ENCODE data around the gene TRIM26. TPM values are rescaled to one million over a fixed set of nuclear protein-coding genes. Genes with fewer than 3 reads are reported as not detected.

TRIM26 gene
- total and polyA plus RNA-seq, 2 of the 13 experiments (the other 11 are each of a cell fraction or from before 2014, with no cell fraction given), result 27.1 to 38.7 TPM

GRCh38 chr6:30156774-30157173, 56.4 kb downstream of the TRIM26 start:
- Histone ChIP-seq H2AFZ (ENCODE audit: low read length) (no peak overlapping the region), H3K9me3 (ENCODE audit: low read length) (no peaks in the 10 kb centered on the region), H3K9ac (ENCODE audit: insufficient read depth, low read depth, low read length) (no peak overlapping the region), H3K79me2 (ENCODE audit: insufficient read depth, low read length) (no peaks in the 10 kb centered on the region), H3K4me2 (ENCODE audit: low read depth, low read length) (no peak overlapping the region), H4K20me1 (ENCODE audit: insufficient read depth, low read length) (no peaks in the 10 kb centered on the region), H3K36me3 (replicated peaks in 1 of 2; ENCODE audit: control insufficient read depth in 1 of 2, insufficient read depth in 2 of 2, low read length in 2 of 2) (no peaks in the 10 kb centered on the region), H3K27me3 (ENCODE audit: control insufficient read depth in 1 of 2, insufficient read depth in 2 of 2, low read length in 2 of 2) (no peaks in the 10 kb centered on the region), H3K4me3 (replicated peaks in 1 of 3; ENCODE audit: insufficient read depth in 1 of 3, low read depth in 2 of 3, low read length in 3 of 3) (no peak overlapping the region), H3K4me1 (ENCODE audit: insufficient read depth, low read length) (peaks cover 69% of the 10 kb centered on the region), H3K27ac (ENCODE audit: extremely low read length, insufficient read depth, low read length) (no peak overlapping the region)
- DNase-seq (ENCODE audit: low spot score), result no peak
- POLR2A ChIA-PET, result no interaction called here
- no peak for FAIRE-seq
- intact Hi-C loops (cut with micrococcal nuclease; ENCODE audit: unreplicated experiment) (no loop called here), in situ Hi-C loops (cut with HindIII; ENCODE audit: extremely low pct_ligation_motif_present, low pct_unique_long_range_greater_than_20kb) (no loop called here)
- WGBS (ENCODE audit: low lambda C conversion rate), result over 99% methylated on average over 9 of the region's 9 CpGs
- ATAC-seq, result no peak
- BruUV-seq (replicated peaks), result no TSS peak
- CTCF ChIA-PET (ENCODE audit: low intra/inter-chr PET ratio, low total read pairs), result no interaction called here
- TF ChIP-seq ZNF609 (CRISPR knock-in tag; IDR thresholded peaks at IDR 0.05; ENCODE audit: borderline replicate concordance) (no peak), RARG (CRISPR knock-in tag; IDR thresholded peaks at IDR 0.05; ENCODE audit: low read depth) (no peak), ZEB1 (IDR thresholded peaks at IDR 0.05; ENCODE audit: insufficient replicate concordance, low read depth) (no peak), SCMH1 (CRISPR knock-in tag; IDR thresholded peaks at IDR 0.05; ENCODE audit: borderline replicate concordance) (no peak), ZBTB25 (CRISPR knock-in tag; IDR thresholded peaks at IDR 0.05) (no peak), AGO1 (IDR thresholded peaks at IDR 0.05; ENCODE audit: low read depth, low read length, poor library complexity, severe bottlenecking) (no peak), ZNF468 (CRISPR knock-in tag; IDR thresholded peaks at IDR 0.05) (no peak), ZNF281 (CRISPR knock-in tag; IDR thresholded peaks at IDR 0.05; ENCODE audit: borderline replicate concordance) (no peak), ATF3 (CRISPR knock-in tag; IDR thresholded peaks at IDR 0.05) (no peak), ZMYM4 (CRISPR knock-in tag; IDR thresholded peaks at IDR 0.05) (no peak), ZBTB44 (CRISPR knock-in tag; IDR thresholded peaks at IDR 0.05) (no peak), ELF1 (CRISPR knock-in tag; IDR thresholded peaks at IDR 0.05) (no peak), CENPBD1 (CRISPR knock-in tag; IDR thresholded peaks at IDR 0.05; ENCODE audit: borderline replicate concordance, low read depth) (no peak)
